AG09309 (cell line): ENCODE measurements around the gene VWA2.

Experiments used
- DNase-seq: peaks from one replicate; pipeline ENCODE4 v3.0.0-alpha.2; 2010; ENCODE audit warnings: low read depth
- H3K4me3 ChIP-seq: 2 replicates; pipeline ENCODE4 v1.5.1; 2011; ENCODE audit warnings: mild to moderate bottlenecking, low read depth, low read length, moderate library complexity; ENCODE audit not compliant: control insufficient read depth
- CTCF ChIP-seq: IDR thresholded peaks from 2 replicates; pipeline ENCODE4 v1.5.1; 2011; ENCODE audit warnings: mild to moderate bottlenecking, low read depth, low read length, inconsistent platforms; ENCODE audit not compliant: insufficient read depth, control insufficient read depth; ENCODE audit errors: missing control alignments

The VWA2 gene

GRCh38 chr10:114272696-114273095 is 33.6 kb downstream of the VWA2 start:
- DNase-seq = no peak
- no peak for TF ChIP-seq CTCF
- H3K4me3 ChIP-seq = no peak overlapping the region

- DNase-seq = no peak
- TF ChIP-seq CTCF = no peak
- no peak overlapping the region for H3K4me3 ChIP-seq
Observed at GRCh38 chr10:114273910-114274309, 34.9 kb downstream of the VWA2 start.

GRCh38 chr10:114274616-114275453 is 35.8 kb downstream of the VWA2 start:
- TF ChIP-seq CTCF = no peak
- DNase-seq = no peak
- H3K4me3 ChIP-seq = no peak overlapping the region

GRCh38 chr10:114276066-114276465 is 37.0 kb downstream of the VWA2 start:
- no peak overlapping the region for H3K4me3 ChIP-seq
- TF ChIP-seq CTCF = no peak
- no peak for DNase-seq

GRCh38 chr10:114276671-114277070 is 37.6 kb downstream of the VWA2 start:
- DNase-seq = no peak
- TF ChIP-seq CTCF = no peak
- no peak overlapping the region for H3K4me3 ChIP-seq

- no peak for TF ChIP-seq CTCF
- H3K4me3 ChIP-seq = no peak overlapping the region
- no peak for DNase-seq
Observed at GRCh38 chr10:114278140-114278883, 39.3 kb downstream of the VWA2 start.

GRCh38 chr10:114278884-114279191 is 39.8 kb downstream of the VWA2 start:
- TF ChIP-seq CTCF = no peak
- no peak for DNase-seq
- H3K4me3 ChIP-seq = no peak overlapping the region
